ENCODE results near the gene YEATS2.
A peak's percentile ranks its signal among the peaks of the same experiment; 100 is the strongest.
"Not testable (repeated sequence)": the region's sequence is repeated elsewhere in the genome, so short reads cannot be mapped to it uniquely, and the experiment has no call there.

Gene YEATS2

DNA sequence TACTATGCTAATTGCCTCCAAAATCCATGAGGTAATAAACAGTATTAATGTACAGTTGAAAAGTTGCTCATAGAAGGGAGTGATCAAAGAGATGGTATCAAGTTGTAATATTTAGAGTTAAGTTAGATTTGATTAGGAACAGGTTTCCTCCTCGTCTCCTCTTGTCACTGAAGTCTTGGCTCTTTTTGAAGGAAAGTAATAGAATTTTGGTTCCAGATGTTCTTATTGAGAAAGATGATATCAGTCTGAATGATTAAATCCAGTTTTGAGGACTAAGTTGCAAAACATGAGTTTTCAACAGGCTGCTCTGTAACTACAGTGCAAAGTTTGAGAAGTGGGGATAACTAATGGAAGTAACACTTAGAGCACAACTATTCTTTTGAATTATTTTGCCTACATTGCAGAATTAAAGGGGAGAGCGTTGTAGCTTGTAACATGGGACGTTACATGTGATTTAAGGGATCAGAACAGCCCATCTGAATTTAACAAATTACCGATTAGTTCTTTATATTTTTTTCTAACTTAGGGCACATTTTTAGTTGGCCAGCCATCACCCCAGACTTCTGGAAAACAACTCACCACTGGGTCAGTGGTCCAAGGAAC, 79.5 kb downstream of the YEATS2 start:
- Mint-ChIP-seq H3K27me3 (no peaks in the 10 kb centered on the region), H3K36me3 (ENCODE audit: low read depth) (peaks cover 74% of the 10 kb centered on the region), H3K27ac (no peak overlapping the region), H3K4me1 (ENCODE audit: low read depth) (no peaks in the 10 kb centered on the region), H3K4me3 (no peak overlapping the region), H3K9me3 (no peaks in the 10 kb centered on the region)

DNA sequence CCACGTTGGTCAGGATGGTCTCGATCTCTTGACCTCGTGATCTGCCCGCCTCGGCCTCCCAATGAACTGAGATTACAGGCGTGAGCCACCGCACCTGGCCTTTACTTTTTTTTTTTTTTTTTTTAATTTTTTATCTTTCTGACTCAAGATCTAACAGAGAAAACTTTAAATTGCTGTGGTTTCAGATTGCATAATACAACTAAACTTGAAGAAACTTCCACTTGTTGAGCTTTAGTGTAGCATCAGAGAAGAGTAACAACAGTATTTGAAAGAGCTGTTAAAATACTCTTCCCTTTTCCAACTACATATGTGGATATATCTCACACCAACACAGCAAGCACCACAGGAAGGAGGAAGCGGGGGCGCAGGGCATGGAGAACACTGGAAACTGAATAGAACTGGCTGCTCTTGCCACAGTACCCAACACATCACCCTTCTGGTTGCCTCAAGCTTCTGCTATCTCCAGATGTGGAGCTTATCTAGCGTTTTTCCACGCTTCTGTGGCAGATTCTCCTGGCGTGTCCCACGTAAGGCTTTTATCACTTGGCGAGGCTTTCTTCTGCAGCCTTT, 82.4 kb downstream of the YEATS2 start:
- H3K4me1 Mint-ChIP-seq (ENCODE audit: low read depth), result peaks cover 7% of the 10 kb centered on the region
- no peaks in the 10 kb centered on the region for H3K9me3 Mint-ChIP-seq
- no peaks in the 10 kb centered on the region for H3K27me3 Mint-ChIP-seq
- H3K36me3 Mint-ChIP-seq (ENCODE audit: low read depth), result peaks cover 72% of the 10 kb centered on the region
- H3K4me3 Mint-ChIP-seq, result no peak overlapping the region
- no peak overlapping the region for H3K27ac Mint-ChIP-seq

DNA sequence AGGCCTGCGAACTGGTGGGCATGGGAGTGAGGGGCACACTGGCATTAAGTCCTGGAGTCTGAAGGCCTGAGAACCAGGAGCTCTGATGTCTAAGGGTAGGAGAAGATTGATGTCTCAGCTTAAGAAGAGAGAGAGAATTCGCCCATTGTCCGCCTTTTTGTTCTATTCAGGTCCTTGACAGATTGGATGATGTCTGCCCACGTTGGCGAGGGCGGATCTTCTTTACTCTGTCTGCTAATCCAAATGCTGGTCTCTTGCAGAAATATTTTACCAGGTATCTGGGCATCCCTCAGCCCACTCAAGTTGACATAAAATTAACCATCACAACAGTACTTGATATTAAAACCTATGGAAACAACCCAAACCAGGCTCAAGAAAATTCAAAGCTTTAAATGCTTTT, 83.6 kb downstream of the YEATS2 start:
- Mint-ChIP-seq H3K4me1 (ENCODE audit: low read depth) (peaks cover 7% of the 10 kb centered on the region), H3K27ac (no peak overlapping the region), H3K9me3 (no peaks in the 10 kb centered on the region), H3K36me3 (ENCODE audit: low read depth) (peaks cover 70% of the 10 kb centered on the region), H3K4me3 (no peak overlapping the region), H3K27me3 (no peaks in the 10 kb centered on the region)

DNA sequence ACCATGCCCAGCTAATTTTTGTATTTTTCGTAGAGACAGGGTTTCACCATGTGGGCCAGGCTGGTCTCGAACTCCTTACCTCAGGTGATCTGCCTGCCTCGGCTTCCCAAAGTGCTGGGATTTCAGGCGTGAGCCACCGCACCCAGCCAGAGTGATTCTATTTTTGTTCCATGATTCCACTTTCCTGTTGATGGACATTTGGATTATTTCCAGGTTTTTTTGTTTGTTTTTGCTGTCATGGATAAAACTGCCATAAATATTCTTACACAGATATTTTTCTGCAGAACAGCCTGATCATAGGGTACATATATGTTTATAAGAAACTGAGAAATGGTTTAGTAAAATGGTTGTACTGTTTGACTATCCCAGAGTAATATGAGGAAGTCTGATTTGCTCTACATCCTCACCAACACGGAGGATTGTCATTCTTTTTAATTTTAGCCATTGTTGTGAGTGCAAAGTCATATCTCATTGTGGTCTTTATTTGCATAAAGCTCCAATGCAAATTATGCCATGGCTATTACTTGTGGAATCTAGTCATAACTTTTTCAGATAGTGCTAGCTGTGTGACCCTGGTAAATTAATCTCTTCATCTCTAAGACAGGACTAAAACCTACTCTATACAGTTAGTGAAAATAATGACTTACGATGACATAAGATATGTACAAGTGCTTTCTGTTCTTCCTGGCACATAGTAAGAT, 85.1 kb downstream of the YEATS2 start:
- no peak overlapping the region for H3K27ac Mint-ChIP-seq
- H3K27me3 Mint-ChIP-seq, result no peaks in the 10 kb centered on the region
- H3K4me1 Mint-ChIP-seq (ENCODE audit: low read depth), result peaks cover 7% of the 10 kb centered on the region
- H3K4me3 Mint-ChIP-seq, result no peak overlapping the region
- H3K9me3 Mint-ChIP-seq, result no peaks in the 10 kb centered on the region
- peaks cover 72% of the 10 kb centered on the region for H3K36me3 Mint-ChIP-seq (ENCODE audit: low read depth)

DNA sequence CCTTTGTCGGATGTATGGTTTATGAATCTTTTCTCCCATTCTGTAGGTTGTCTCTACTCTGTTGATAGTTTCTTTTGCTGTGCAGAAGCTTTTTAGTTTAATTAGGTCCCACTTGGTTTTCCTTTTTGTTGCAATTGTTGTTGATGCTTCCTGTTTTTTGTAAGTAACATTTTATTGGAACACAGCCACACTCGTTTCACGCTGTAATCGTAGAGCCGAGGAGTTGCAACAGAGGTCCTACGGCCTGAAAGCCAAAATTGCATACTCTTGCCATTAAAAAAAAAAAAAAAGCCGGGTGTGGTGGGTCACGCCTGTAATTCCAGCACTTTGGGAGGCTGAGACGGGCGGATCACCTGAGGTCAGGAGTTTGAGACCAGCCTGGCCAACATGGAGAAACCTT, 86.9 kb downstream of the YEATS2 start:
- H3K4me1 Mint-ChIP-seq (ENCODE audit: low read depth); H3K9me3 Mint-ChIP-seq; H3K27me3 Mint-ChIP-seq; H3K4me3 Mint-ChIP-seq: not testable (repeated sequence)
- peak overlapping the region; percentile 3 for H3K27ac Mint-ChIP-seq
- peaks cover 71% of the 10 kb centered on the region for H3K36me3 Mint-ChIP-seq (ENCODE audit: low read depth)

DNA sequence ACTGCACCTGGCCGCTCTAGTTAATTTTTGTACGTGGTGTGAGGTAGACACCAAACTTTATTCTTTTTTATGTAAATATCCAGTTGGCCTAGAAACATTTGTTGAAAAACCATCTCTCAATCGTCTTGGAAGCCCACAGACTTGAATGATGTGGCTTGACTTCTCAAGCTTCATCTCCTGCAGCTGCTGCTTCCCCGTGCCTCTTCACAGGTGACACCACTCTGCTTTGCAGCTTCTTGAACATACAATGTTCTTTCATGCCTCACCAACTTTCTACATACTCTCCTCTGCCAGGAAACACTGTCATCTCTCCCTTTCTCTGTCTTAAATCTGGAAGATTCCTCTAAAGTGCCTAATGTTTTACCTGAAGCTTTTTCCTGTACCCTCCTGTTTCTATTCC, 92.2 kb downstream of the YEATS2 start:
- H3K4me1 Mint-ChIP-seq (ENCODE audit: low read depth), result no peaks in the 10 kb centered on the region
- no peaks in the 10 kb centered on the region for H3K9me3 Mint-ChIP-seq

DNA sequence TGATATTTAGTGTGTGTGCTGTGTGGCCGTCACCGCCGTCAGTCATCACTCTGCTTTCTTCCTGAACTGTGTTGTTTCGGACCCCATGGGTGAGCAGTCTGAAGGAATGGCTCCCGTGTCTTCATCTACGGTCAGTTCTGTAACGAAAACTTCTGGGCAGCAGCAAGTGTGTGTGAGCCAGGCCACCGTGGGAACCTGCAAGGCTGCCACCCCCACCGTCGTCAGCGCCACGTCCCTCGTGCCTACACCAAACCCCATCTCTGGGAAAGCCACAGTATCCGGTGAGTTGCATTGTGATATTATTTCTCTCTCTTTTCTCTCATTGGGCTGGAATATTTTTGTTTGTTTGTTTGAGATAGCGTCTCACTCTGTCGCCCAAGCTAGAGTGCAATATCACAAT, 93.1 kb downstream of the YEATS2 start:
- H3K9me3 Mint-ChIP-seq, result no peaks in the 10 kb centered on the region
- H3K4me1 Mint-ChIP-seq (ENCODE audit: low read depth), result no peaks in the 10 kb centered on the region
- H3K4me3 Mint-ChIP-seq, result no peak overlapping the region
- peaks cover 72% of the 10 kb centered on the region for H3K36me3 Mint-ChIP-seq (ENCODE audit: low read depth)
- no peak overlapping the region for H3K27ac Mint-ChIP-seq
- H3K27me3 Mint-ChIP-seq, result no peaks in the 10 kb centered on the region

More for the DNA sequence above, 92.2 kb downstream of the YEATS2 start:
- peaks cover 73% of the 10 kb centered on the region for H3K36me3 Mint-ChIP-seq (ENCODE audit: low read depth)
- H3K27me3 Mint-ChIP-seq, result no peaks in the 10 kb centered on the region
- H3K27ac Mint-ChIP-seq, result no peak overlapping the region
- no peak overlapping the region for H3K4me3 Mint-ChIP-seq

DNA sequence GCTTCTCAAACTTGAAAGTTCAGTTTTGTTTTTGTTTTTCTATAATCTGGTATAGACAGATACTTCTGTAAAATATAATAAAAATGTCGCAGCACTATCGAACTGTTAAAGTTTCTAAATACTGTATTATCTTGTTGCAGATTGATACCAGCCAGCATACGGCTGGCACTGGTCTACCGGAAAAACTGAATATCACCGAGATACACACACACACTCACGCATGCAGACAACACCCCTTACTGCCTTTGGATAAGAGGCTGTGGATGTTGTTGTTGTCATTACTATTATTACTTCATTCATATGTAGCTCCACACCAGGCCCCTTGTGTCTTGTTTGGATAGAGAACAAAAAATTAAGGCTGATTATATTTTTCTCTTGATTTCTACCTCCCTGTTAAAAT, 95.4 kb downstream of the YEATS2 start:
- H3K4me1 Mint-ChIP-seq (ENCODE audit: low read depth), result no peaks in the 10 kb centered on the region
- H3K27me3 Mint-ChIP-seq, result no peaks in the 10 kb centered on the region
- H3K36me3 Mint-ChIP-seq (ENCODE audit: low read depth), result peaks cover 68% of the 10 kb centered on the region
- H3K4me3 Mint-ChIP-seq, result no peak overlapping the region
- no peak overlapping the region for H3K27ac Mint-ChIP-seq
- no peaks in the 10 kb centered on the region for H3K9me3 Mint-ChIP-seq

DNA sequence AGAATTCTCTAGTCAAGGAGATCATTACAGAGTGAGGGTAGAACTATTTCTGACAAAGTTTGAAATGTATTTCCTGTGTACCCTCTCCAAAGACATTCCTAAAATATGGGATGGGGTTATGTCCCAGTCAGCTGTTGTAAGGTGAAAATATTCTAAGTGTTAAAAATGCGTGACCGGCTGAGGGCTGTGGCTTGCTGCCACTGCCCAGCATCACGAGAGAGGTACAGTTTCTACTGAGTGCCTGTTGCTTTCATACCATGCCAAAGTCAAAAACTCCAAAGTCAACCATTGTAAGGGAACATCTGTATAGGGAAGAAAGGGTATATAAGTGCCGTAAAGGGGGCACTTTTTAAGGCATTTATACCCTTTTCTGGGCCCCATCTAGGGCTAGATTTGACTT, 96.9 kb downstream of the YEATS2 start:
- Mint-ChIP-seq H3K27me3 (no peaks in the 10 kb centered on the region), H3K36me3 (ENCODE audit: low read depth) (peaks cover 67% of the 10 kb centered on the region), H3K27ac (no peak overlapping the region), H3K4me3 (no peak overlapping the region), H3K4me1 (ENCODE audit: low read depth) (no peaks in the 10 kb centered on the region), H3K9me3 (no peaks in the 10 kb centered on the region)

DNA sequence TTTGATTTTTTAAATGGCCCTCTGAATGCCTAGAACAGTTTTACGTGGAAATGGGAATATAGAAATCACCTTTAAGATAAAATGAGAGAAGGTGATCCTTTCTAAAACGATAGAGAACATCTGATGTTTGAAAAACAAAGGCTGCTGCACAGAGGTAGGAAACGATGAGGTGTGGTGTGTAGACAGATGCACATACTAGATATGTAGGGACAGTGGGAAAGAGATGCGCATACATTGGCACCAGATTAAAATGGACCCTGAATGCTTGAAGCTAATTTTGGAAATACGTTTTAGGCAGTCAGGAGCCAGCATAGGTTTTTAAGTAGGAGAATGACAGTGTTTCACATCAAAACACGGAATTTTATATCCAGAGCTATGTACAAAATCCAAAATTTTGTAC, 98.8 kb downstream of the YEATS2 start:
- Mint-ChIP-seq H3K27ac (no peak overlapping the region), H3K4me3 (no peak overlapping the region), H3K4me1 (ENCODE audit: low read depth) (no peaks in the 10 kb centered on the region), H3K27me3 (no peaks in the 10 kb centered on the region), H3K36me3 (ENCODE audit: low read depth) (peaks cover 67% of the 10 kb centered on the region), H3K9me3 (no peaks in the 10 kb centered on the region)

DNA sequence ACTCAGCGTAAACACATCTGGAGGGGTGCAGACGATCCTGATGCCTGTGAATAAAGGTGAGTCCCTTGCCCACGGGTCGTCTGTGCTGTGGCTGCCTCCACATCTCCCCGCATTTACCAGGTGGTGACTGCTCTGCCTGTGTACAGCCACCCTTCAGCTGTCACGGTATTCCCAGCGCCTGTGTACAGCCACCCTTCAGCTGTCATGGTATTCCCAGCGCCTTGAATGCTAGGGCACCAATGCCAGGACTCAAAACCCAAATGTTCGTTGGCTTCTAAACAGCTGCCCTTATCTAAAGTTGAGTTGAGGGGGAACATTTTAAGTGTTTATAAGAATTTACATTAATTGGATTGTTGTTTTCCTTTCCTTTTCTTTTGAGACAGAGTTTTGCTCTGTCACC, 100.4 kb downstream of the YEATS2 start:
- Mint-ChIP-seq H3K36me3 (ENCODE audit: low read depth) (peaks cover 66% of the 10 kb centered on the region), H3K9me3 (no peaks in the 10 kb centered on the region), H3K4me3 (no peak overlapping the region), H3K4me1 (ENCODE audit: low read depth) (no peaks in the 10 kb centered on the region), H3K27ac (no peak overlapping the region), H3K27me3 (no peaks in the 10 kb centered on the region)

DNA sequence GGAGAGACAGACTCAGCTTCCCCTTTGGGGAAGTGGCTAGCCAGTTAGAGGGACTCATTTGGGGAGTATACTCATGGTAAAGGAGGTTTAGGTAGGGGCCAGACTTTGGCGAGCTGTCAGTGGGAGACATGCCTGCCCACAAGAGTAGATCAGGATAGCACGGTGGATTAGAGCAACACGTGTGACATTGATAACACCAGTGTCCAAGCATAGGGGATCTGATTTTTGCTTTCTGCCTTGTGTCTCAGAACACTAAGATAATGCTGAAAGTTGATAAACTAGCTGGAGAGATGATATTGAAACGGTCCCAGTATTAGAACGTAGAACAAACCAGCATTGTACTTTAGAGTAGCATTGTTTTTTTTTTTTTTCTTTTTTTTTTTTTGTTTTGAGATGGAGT, 101.9 kb downstream of the YEATS2 start:
- Mint-ChIP-seq H3K27me3 (no peaks in the 10 kb centered on the region), H3K9me3 (no peaks in the 10 kb centered on the region), H3K36me3 (ENCODE audit: low read depth) (peaks cover 66% of the 10 kb centered on the region), H3K4me3 (no peak overlapping the region), H3K4me1 (ENCODE audit: low read depth) (no peaks in the 10 kb centered on the region), H3K27ac (no peak overlapping the region)

DNA sequence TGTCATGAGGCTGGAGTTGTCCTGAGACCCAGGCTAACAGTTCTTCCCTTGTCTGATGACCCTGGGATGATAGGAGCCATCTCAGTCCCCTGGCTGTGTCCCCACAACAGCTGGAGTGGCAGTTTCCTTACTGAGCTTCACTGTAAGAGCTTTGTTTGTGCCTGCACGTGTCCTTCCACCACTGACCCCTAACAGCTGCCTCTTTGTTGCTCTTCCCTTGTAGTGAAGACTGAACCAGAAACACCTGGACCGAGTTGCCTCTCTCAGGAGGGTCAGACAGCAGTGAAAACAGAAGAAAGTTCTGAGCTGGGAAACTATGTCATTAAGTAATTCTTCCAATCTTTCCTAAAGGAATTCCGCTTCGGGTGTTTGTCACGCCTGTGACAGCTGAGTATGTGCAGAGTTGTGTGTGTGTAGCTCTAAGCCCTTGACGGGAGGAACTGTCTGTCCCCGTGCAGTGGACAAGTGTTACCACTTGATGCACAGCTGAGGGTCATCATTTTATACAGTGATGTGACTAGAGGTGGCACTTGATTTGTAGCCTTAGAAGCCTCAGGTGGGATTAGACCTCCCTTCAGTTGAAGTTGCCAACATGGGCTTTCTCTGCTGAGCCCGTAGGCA, 102.8 kb downstream of the YEATS2 start:
- no peaks in the 10 kb centered on the region for H3K9me3 Mint-ChIP-seq
- no peak overlapping the region for H3K27ac Mint-ChIP-seq
- H3K4me3 Mint-ChIP-seq, result no peak overlapping the region
- H3K27me3 Mint-ChIP-seq, result no peaks in the 10 kb centered on the region
- peaks cover 65% of the 10 kb centered on the region for H3K36me3 Mint-ChIP-seq (ENCODE audit: low read depth)
- H3K4me1 Mint-ChIP-seq (ENCODE audit: low read depth), result no peaks in the 10 kb centered on the region

DNA sequence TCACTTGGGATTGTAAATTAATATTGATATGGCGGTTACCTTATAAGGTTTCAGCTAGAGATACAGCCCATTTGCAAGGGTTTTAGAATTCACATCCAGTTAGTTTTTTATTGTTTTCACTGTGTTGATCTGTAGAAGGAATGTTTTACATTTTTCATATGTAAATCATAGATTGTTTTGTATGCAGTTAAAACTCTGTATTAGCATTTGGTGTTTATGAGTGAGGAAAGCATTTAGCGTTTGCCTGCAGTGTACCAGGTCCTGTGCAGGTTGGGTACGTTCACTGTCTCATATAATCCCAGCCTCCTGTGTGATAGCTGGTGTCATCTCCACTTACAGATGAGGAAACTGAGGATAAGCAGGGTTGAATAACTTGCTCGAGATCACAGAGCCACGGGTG, 104.0 kb downstream of the YEATS2 start:
- Mint-ChIP-seq H3K27me3 (no peaks in the 10 kb centered on the region), H3K36me3 (ENCODE audit: low read depth) (peaks cover 70% of the 10 kb centered on the region), H3K4me1 (ENCODE audit: low read depth) (no peaks in the 10 kb centered on the region), H3K4me3 (no peak overlapping the region), H3K9me3 (no peaks in the 10 kb centered on the region), H3K27ac (no peak overlapping the region)

DNA sequence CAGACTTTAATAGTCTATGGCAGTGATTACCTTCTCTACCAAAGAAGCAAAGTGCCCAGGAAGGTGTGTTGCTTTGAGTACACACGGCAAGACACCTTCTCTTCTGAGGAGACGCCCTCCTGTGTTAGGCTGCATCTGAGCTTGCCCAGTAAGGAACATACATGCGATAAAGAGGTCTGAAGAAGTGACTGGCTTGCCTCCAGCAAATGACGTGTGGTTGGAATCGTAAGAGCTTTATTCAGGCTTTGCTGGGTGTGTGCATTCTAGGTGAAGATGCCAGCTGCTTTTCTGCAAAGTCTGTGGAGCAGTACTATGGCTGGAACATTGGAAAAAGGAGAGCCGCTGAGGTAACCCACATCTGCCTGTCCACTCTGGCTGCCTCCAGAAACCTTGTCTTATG, 105.4 kb downstream of the YEATS2 start:
- Mint-ChIP-seq H3K36me3 (ENCODE audit: low read depth) (peaks cover 75% of the 10 kb centered on the region), H3K9me3 (no peaks in the 10 kb centered on the region), H3K4me3 (no peak overlapping the region), H3K27ac (no peak overlapping the region), H3K4me1 (ENCODE audit: low read depth) (no peaks in the 10 kb centered on the region), H3K27me3 (no peaks in the 10 kb centered on the region)
